Chondrocyte (in vitro differentiated cells): Measurements from ENCODE around the gene TRMT10B. TPM values are rescaled to one million over a fixed set of nuclear protein-coding genes. Genes with fewer than 3 reads are reported as not detected.
"Not testable (repeated sequence)": the region's sequence is repeated elsewhere in the genome, so short reads cannot be mapped to it uniquely, and the experiment has no call there.

ENCODE experiments used
- DNase-seq: peaks from one replicate; pipeline ENCODE4 v3.0.0; 2021; ENCODE audit warnings: mixed read lengths, low spot score
- H3K27ac Mint-ChIP-seq: one replicate; pipeline ENCODE4 v1.8.0; 2021; ENCODE audit warnings: mild to moderate bottlenecking, moderate library complexity, mixed read lengths; ENCODE audit not compliant: unreplicated experiment
- H3K27me3 Mint-ChIP-seq: 2 replicates; pipeline ENCODE4 v1.8.0; 2021; ENCODE audit warnings: low read depth, mixed read lengths
- H3K36me3 Mint-ChIP-seq: 2 replicates; pipeline ENCODE4 v1.8.0; 2021; ENCODE audit warnings: low read depth, mixed read lengths
- H3K4me1 Mint-ChIP-seq: 2 replicates; pipeline ENCODE4 v1.8.0; 2021; ENCODE audit warnings: low read depth, mild to moderate bottlenecking, mixed read lengths
- H3K4me3 Mint-ChIP-seq: one replicate; pipeline ENCODE4 v1.8.0; 2021; ENCODE audit warnings: mild to moderate bottlenecking, moderate library complexity, mixed read lengths; ENCODE audit not compliant: unreplicated experiment
- H3K9me3 Mint-ChIP-seq: 2 replicates; pipeline ENCODE4 v1.8.0; 2021; ENCODE audit warnings: low read depth, mixed read lengths
- CTCF ChIP-seq: fragments of 200-600 bp; sonication (generic); IDR thresholded peaks from 2 replicates; pipeline ENCODE4 v1.5.0; 2021; ENCODE audit warnings: antibody characterized with exemption, mild to moderate bottlenecking, moderate library complexity
- total RNA-seq: library from RNA; stranded (reverse); gene quantifications from 3 replicates; pipeline ENCODE4 v1.2.1, GENCODE V29; 2021

Gene TRMT10B
- total RNA-seq, 1 donor from 2014 or later = 5.7 TPM

GRCh38 chr9:37798677-37799076 is 45.1 kb downstream of the TRMT10B start:
- no peak for TF ChIP-seq CTCF
- DNase-seq = no peak
- Mint-ChIP-seq H3K4me3 (no peak overlapping the region), H3K4me1 (peaks cover 24% of the 10 kb centered on the region), H3K9me3 (no peaks in the 10 kb centered on the region), H3K36me3 (peaks cover 1% of the 10 kb centered on the region), H3K27ac (no peak overlapping the region), H3K27me3 (no peaks in the 10 kb centered on the region)

- Mint-ChIP-seq H3K36me3 (peaks cover 1% of the 10 kb centered on the region), H3K9me3 (no peaks in the 10 kb centered on the region), H3K4me3 (peak within 1 kb of the TSS; percentile 93), H3K27ac (peak within 1 kb of the TSS; percentile 92), H3K27me3 (no peaks in the 10 kb centered on the region), H3K4me1 (peaks cover 27% of the 10 kb centered on the region)
- peak; percentile 21 for TF ChIP-seq CTCF
- DNase-seq = peak; percentile 95
Observed at GRCh38 chr9:37800631-37801286, 47.2 kb downstream of the TRMT10B start, which contains the start of gene DCAF10. TSS of gene DCAF10 (plus strand) at chr9:37800797. CDS start at chr9:37800867, 70 bp downstream.

- TF ChIP-seq CTCF = no peak
- Mint-ChIP-seq H3K27ac (peak overlapping the region; percentile 81), H3K27me3 (no peaks in the 10 kb centered on the region), H3K36me3 (peaks cover 1% of the 10 kb centered on the region), H3K4me3 (peak overlapping the region; percentile 93), H3K9me3 (no peaks in the 10 kb centered on the region), H3K4me1 (peaks cover 31% of the 10 kb centered on the region)
- no peak for DNase-seq
Observed at GRCh38 chr9:37801287-37801850, 47.8 kb downstream of the TRMT10B start.

- Mint-ChIP-seq H3K4me3 (peak overlapping the region; percentile 93), H3K27ac (peak overlapping the region; percentile 81), H3K36me3 (peaks cover 1% of the 10 kb centered on the region), H3K4me1 (peaks cover 34% of the 10 kb centered on the region), H3K9me3 (no peaks in the 10 kb centered on the region), H3K27me3 (no peaks in the 10 kb centered on the region)
- no peak for DNase-seq
- no peak for TF ChIP-seq CTCF
Observed at GRCh38 chr9:37801959-37802711, 48.5 kb downstream of the TRMT10B start.

- no peak for DNase-seq
- Mint-ChIP-seq H3K36me3 (no peaks in the 10 kb centered on the region), H3K4me1 (peaks cover 30% of the 10 kb centered on the region), H3K9me3 (no peaks in the 10 kb centered on the region), H3K27ac (no peak overlapping the region), H3K4me3 (no peak overlapping the region), H3K27me3 (no peaks in the 10 kb centered on the region)
- TF ChIP-seq CTCF = no peak
Observed at GRCh38 chr9:37806271-37806670, 52.7 kb downstream of the TRMT10B start.

- H3K27me3 Mint-ChIP-seq, H3K27ac Mint-ChIP-seq, H3K36me3 Mint-ChIP-seq, H3K9me3 Mint-ChIP-seq, DNase-seq, H3K4me3 Mint-ChIP-seq: not testable (repeated sequence)
- peaks cover 15% of the 10 kb centered on the region for H3K4me1 Mint-ChIP-seq
Observed at GRCh38 chr9:37809676-37810075, 56.1 kb downstream of the TRMT10B start.
